GM21515 (cell line): ENCODE measurements around the gene SLC35F4.

Source experiments
- ATAC-seq: cut with Tn5 transposase; IDR thresholded peaks from one replicate; pipeline ENCODE4 v1.9.1; 2021; ENCODE audit not compliant: unreplicated experiment

The SLC35F4 gene

DNA sequence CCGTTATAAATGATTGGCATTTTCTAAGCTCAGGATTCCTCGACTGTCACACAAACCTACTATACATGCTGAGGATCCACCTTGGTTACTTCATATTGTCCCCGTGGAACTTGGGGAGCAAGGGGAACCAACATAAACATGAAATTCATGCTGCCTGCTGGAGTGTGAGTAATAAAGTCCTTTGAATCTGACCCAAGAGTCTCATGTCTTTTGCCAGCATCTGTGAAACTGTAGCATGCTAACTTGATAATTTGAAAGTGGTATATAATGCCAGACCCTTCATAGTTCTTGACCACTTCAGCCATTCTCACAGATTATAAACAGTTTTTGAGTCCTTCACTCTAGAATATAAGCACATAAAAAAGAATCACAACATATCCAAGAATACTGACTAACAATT is 17.1 kb downstream of the SLC35F4 start:
- no peak for ATAC-seq

GRCh38 chr14:57848353-57848752 is 17.5 kb downstream of the SLC35F4 start:
- ATAC-seq: no peak

GRCh38 chr14:57847706-57848105 is 18.2 kb downstream of the SLC35F4 start:
- no peak for ATAC-seq

- ATAC-seq: no peak
These were observed 18.8 kb downstream of the SLC35F4 start for GRCh38 chr14:57847096-57847495.

GRCh38 chr14:57846596-57846995 is 19.3 kb downstream of the SLC35F4 start:
- no peak for ATAC-seq

DNA sequence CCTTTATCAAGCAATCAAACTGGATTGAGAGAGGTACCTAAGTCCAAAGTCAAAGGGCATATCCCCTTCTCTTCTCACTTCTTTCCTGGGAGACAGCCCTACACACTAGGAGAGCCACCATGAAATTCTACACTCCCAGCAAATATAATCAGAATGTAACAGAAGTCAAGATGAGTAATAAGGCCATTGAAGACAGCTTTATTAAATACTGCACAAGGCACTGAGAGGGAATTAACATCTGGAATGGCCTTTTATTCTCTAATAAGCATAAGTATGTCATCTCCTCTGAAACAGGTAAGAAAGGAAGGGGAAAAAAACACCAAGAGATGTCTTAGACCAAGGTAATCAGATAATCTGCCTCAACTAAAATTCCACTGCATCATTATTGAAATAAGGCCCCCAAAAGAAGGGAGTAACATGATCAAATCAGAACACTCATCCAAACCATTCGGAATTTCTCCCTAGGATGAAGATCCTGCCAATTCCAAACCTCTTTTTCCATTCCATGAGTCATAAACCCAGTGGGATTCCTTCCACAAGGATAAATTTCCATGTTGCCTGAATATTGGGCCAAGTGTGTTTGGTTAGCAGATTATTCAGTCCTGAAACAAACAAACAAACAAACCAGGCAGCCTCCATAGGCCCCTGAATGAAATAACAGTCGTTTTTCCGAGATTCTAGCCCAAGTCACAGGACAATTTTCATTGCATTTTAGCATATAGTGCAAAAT is 19.9 kb downstream of the SLC35F4 start:
- ATAC-seq: no peak

GRCh38 chr14:57845316-57845715 is 20.6 kb downstream of the SLC35F4 start:
- no peak for ATAC-seq

DNA sequence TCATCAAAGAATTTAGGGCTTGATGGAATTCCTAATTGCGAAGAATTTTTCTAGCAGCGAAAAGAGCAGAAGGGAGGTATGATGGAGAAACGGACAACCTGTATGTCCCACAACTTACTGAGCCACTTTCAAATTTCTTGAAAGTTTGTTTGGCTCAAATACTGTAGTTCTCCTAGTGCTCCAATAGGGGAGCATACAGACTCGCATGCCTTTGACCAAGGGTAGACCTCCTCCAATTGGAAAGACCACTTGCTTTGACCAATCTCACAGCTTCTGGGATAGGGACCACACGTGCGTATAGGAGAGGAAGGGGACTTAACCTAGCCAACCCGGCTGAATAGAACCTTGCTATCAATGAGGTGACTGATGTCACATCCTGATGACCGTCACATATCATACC is 28.6 kb downstream of the SLC35F4 start:
- ATAC-seq: no peak

- ATAC-seq: no peak
These were observed 30.1 kb downstream of the SLC35F4 start for GRCh38 chr14:57835766-57836165.

GRCh38 chr14:57834961-57835360 is 30.9 kb downstream of the SLC35F4 start:
- ATAC-seq: no peak

- no peak for ATAC-seq
These were observed 31.8 kb downstream of the SLC35F4 start for GRCh38 chr14:57834001-57834598.

- no peak for ATAC-seq
These were observed 32.6 kb downstream of the SLC35F4 start for GRCh38 chr14:57833323-57833722.

- ATAC-seq: no peak
These were observed 33.9 kb downstream of the SLC35F4 start for GRCh38 chr14:57831981-57832380.

DNA sequence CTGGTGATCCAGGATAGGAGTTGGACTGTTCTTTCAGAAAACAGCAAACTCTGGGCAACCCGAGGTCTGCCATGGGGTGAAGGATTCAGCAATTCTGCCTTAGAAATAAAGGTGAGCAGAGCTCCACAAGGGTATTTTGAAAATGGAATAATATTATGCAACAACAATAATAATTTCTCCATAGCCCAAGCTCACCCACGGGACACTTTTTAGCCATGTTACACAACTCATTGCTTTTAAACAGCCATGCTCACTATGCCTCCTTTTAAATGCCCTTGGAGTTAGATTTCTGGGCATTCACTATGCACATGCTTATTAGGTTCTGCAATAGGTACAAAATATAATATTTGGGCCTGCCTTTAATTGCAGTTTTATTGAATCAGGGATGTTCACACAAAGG is 37.2 kb downstream of the SLC35F4 start:
- no peak for ATAC-seq

- no peak for ATAC-seq
These were observed 42.8 kb downstream of the SLC35F4 start for GRCh38 chr14:57823015-57823660.

DNA sequence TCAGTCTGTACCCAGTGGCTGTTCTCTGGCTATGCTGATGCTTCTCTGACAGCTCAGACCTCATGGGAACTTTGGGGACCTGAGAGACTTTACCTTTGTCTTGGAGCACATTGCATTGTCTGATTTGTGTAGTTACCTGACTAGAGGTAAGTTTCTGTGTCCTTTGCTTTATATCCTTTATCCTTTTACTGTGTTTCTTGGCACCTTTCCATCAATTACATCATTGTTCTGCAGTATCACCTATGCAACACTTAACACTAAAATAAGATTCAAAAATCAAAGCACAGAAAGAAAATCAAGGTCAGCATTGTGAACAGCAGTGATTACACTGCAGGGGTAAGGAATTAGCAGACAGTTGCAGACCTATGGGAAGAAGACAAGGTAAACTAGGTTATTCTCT is 43.8 kb downstream of the SLC35F4 start:
- ATAC-seq: no peak

DNA sequence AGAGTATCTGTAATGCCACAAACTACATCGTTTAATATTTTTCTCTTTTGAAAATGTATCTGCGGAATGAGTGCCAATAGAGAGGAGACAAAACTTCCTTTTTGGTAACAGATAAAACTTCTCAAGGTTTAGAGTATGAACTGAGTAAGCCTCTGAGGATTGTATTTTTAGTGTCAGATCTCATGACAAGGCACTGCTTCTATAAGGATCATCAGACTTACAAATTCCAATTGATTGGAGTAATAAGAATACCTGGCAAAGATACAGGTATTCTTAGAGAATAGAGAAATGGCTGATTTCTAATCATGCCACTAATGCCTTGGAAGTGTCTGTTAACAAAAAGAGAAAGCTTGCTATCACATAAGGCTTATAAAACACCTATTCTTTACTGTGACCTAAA is 45.3 kb downstream of the SLC35F4 start:
- no peak for ATAC-seq

DNA sequence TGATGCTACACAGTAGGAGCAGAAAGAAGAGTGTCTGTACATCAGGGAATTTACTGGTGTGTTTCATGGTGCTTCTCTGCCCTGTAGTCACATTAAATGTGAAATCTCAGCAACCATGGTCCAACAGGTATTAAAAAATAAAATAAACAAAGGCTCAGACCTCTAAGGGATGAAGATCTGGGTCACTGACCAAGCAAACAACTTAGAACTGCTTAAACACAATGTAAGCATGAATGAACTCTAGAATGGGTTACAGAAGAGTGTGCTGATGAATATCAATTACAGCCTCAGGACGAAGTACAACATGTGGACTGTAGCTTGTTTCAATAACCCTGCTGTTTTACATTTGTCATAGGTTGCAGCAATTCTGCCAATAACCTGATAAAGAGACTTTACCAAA is 47.4 kb downstream of the SLC35F4 start:
- no peak for ATAC-seq

GRCh38 chr14:57816568-57817284 is 49.2 kb downstream of the SLC35F4 start:
- ATAC-seq: no peak

GRCh38 chr14:57814726-57815125 is 51.2 kb downstream of the SLC35F4 start:
- no peak for ATAC-seq

- ATAC-seq: no peak
These were observed 53.2 kb downstream of the SLC35F4 start for GRCh38 chr14:57812741-57813140.
